COR-L47 (cell line): Measurements from ENCODE around the gene GRIK4.

Experiments used
- DNase-seq: peaks from one replicate; lab custom pipeline; 2025; lab: John Stamatoyannopoulos, UW

The GRIK4 gene

GRCh38 chr11:120526241-120526640, 14.7 kb downstream of the GRIK4 start:
- DNase-seq = no peak

- no peak for DNase-seq
These were observed 15.7 kb downstream of the GRIK4 start for GRCh38 chr11:120527111-120527761.

GRCh38 chr11:120528749-120529148, 17.2 kb downstream of the GRIK4 start:
- DNase-seq = no peak

GRCh38 chr11:120529214-120529613, 17.7 kb downstream of the GRIK4 start:
- DNase-seq = no peak

GRCh38 chr11:120529911-120530310, 18.4 kb downstream of the GRIK4 start:
- no peak for DNase-seq

- no peak for DNase-seq
These were observed 20.7 kb downstream of the GRIK4 start for GRCh38 chr11:120532082-120532831.

- DNase-seq = no peak
These were observed 21.3 kb downstream of the GRIK4 start for GRCh38 chr11:120532832-120533196.

GRCh38 chr11:120536091-120536796, 24.7 kb downstream of the GRIK4 start:
- DNase-seq = no peak

GRCh38 chr11:120536797-120537169, 25.2 kb downstream of the GRIK4 start:
- DNase-seq = no peak

- no peak for DNase-seq
These were observed 26.4 kb downstream of the GRIK4 start for GRCh38 chr11:120537996-120538395.

GRCh38 chr11:120538707-120539106, 27.2 kb downstream of the GRIK4 start:
- DNase-seq = no peak

GRCh38 chr11:120539667-120540369, 28.3 kb downstream of the GRIK4 start:
- peak; percentile 36 for DNase-seq

- DNase-seq = no peak
These were observed 29.4 kb downstream of the GRIK4 start for GRCh38 chr11:120540744-120541465.

- DNase-seq = no peak
These were observed 32.1 kb downstream of the GRIK4 start for GRCh38 chr11:120543521-120544215.

- no peak for DNase-seq
These were observed 34.3 kb downstream of the GRIK4 start for GRCh38 chr11:120545813-120546212.

- no peak for DNase-seq
These were observed 35.0 kb downstream of the GRIK4 start for GRCh38 chr11:120546312-120547205.

- no peak for DNase-seq
These were observed 35.8 kb downstream of the GRIK4 start for GRCh38 chr11:120547316-120547715.

- peak; percentile 83 for DNase-seq
These were observed 36.5 kb downstream of the GRIK4 start for GRCh38 chr11:120547811-120548681.

GRCh38 chr11:120548682-120549209, 37.2 kb downstream of the GRIK4 start:
- DNase-seq = no peak
